Activated CD8-positive, alpha-beta memory T cell treated with anti-CD3 and anti-CD28 coated beads for 4 hours (primary cell): ENCODE results near the gene STX2.
"Not testable (repeated sequence)": the region's sequence is repeated elsewhere in the genome, so short reads cannot be mapped to it uniquely, and the experiment has no call there.

Source experiments
- DNase-seq, 2 donors: peaks; one replicate each; pipeline ENCODE4 v3.0.0-alpha.2; 2020; ENCODE audit warnings: low read depth in 2 of 2

STX2 gene

DNA sequence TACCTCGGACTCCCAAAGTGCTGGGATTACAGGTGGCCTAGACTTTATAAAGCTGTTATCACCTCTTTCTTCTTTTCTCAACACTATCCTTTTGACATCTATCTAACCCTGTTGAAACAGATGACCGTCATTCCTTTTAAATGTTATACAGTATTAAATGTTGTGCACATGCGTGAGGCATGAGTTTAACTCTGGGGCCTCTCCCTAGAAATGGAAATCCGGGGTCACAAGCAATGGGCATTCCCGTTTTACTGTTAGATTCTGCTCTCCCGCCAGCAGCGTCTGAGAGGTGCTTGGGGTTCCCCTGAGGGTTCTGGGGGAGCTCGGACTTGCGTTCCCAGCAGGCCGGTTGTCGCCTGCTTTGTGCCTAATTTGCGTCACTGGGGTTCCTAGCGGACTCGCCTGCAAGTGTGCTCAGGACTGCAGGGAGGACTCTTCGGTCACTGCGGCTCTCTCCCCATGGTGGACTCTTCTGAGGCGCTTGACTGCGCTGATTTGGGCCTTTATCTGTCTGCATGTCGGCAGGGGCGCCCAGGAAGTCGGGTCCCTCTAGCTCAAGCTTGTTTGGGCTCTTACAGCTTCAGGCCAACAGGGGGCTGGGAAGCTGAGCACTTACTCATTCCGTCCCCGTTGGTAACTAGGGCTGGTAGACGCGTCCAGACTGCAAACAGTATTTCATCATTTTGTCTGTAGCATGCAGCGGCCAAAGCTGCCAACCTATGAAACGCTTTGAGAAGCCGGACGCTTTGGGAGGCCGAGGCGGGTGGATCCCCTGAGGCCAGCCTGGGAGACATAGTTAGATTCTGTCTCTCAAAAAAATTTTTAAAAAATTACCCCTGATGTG is 31.6 kb upstream of the STX2 start:
- DNase-seq, result peak; percentile 44 to 58

DNA sequence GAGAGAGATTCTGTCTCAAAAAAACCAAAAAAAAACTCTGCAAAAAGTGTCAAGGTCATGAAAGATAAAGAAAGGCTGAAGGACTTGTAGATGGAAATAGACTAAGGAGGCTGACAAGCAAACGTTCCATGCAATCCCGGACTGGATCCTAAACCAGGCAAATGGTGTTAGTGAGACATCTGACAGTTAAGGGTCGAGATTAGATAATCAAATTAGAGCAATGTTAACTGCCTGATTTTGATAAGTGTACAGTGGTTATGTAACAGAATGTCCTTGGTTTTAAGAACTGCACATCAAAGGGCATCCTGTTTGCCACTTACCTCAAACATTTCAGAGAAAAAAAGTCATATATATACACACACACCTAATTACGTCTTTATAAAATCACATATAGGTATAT is 29.4 kb upstream of the STX2 start:
- no peak for DNase-seq

DNA sequence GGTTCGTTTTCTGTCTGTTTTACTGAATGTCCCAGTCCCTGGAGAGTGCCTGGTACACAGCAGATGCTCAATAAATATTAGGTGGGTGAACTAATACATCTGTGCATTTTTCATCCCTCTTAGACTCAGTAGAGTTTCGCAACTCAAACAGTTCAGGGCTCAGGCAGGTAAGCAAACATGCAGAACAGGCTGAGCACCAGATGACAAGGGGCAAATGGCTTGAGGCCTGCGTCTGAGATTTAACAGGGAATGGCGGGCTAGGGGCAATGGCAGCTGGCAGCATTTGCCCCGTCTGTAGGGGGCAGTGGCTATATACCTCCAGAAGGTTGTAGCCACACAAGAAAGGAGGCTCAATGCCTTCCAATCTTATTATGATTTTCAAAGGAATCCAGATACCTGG is 24.2 kb upstream of the STX2 start:
- DNase-seq, result no peak

DNA sequence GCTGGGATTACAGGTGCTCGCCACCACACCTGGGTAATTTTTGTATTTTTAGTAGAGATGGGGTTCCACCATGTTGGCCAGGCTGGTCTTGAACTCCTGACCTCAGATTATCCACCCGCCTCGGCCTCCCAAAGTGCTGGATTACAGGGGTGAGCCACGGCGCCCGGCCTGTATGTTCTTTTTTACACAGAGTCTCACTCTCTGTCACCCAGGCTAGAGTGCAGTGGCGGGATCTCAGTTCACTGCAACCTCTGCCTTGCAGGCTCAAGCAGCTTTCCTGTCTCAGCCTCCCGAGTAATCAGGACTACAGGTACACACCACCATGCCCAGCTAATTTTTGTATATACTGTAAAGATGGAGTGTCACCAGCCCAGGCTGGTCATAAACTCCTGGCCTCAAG is 23.7 kb upstream of the STX2 start:
- not testable (repeated sequence) for DNase-seq

DNA sequence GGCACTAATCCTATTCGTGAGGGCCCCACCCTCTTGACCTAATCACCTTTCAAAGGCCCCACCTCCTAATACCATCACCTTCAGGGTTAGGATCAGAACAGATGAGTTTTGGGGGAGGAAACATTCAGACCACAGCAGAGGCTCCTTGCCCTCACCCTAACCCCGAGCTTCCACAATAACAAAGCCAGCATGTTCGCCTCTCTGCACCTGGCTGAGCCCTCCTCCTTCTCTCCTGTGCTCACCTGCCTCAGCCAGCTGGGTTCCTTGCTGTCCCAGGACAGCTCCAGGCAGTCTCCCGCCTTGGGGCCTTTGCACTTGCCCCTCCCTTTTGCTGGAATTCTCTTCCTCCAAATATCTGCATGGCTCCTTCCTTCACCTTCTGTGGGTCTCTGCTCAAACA is 23.1 kb upstream of the STX2 start:
- no peak for DNase-seq

DNA sequence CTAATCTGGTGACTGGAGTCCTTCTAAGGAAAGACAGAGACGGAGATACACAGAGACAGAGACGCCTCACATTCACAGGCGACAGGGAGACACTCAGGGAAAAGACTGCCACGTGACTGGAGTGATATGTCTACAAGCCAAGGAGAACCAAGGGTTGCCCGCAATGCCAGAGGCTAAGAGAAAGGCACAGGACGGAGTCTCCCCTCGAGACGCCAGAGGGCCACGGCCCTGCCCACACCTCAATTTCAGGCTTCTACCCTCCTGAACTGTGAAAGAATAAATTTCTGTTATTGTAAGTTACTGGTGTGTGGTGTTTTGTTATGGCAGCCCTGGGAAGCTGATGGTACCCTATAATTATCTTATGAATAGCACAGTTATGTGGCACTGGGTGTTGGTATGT is 21.3 kb upstream of the STX2 start:
- DNase-seq, result no peak

DNA sequence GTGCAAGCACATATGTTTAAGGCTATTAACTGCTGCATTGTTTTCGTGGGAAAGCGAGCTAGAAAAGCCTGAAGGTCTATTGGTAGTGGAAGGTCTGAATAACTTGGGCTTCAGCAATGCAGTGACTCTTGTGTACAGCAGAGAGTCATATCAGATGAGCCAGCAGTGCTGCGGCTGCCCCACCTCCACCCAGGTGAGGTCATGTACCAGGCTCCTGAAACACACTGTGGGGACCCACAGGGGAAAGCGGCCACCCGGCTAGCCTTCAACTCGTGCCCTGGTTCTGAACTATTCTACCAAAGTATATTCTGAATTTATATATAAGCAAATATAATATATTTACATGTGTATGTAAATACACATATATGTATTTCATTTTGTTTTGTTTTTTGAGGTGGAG is 20.1 kb upstream of the STX2 start:
- DNase-seq, result no peak

DNA sequence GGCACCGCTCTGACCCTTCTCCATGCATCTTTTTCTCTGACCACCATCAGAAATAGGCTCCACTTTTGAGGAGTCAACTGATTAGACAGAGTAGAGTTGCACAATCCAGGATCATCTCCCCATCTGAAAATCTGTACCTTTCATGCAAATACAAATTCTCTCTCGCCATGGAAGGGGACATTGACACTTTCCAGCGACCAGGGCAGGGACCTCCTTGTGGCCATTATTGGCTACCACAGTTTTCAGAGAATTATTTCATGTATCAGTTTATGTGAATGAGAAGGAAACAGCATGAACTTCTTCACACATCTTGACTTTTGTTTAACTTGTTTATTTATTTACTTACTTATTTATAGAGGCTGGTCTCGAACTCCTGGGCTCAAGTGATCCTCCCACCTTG is 19.0 kb upstream of the STX2 start:
- no peak for DNase-seq

DNA sequence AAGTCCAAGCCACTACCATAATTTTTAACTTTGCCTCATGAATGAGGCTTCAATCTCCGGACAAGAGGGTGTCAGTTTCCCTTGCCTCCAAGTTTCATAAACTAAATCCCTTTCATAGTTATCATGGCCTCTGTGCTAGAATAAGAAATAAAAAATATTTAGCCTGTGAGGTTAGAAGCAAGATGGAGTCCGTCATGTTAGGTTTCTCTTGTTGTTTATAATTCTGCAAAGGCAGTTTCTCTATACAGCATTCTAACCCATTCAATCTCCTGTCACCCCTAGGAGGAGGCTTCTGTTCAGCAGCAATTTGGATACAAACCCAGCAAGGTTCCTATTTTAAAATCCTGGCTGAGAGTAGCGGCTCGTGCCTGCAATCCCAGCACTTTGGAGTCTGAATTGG is 17.0 kb upstream of the STX2 start:
- DNase-seq, result no peak

DNA sequence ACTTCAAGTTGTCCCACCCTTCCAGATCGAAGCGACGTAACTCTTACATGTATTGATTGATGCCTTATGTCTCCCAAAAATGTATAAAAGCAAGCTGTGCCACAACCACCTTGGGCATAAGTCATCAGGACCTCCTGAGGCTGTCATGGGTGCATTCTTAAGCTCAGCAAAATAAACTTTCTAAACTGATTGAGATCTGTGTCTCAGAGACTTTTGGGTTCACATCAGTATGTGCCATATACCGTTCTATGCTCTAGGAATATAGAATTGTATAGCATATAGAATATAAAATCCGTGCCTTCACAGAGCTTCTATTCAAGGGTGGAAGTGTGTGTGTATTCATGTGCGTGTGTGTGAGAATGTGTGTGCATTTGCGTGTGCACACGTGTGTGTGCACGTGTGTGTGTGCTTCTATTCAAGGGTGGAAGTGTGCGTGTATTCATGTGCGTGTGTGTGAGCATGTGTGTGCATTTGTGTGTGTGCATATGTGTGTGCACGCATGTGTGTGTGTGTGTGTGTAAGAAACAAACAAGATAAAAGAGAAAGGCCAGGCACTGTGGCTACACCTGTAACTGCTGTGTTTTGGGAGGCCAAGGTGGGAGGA is 11.5 kb upstream of the STX2 start:
- no peak for DNase-seq

DNA sequence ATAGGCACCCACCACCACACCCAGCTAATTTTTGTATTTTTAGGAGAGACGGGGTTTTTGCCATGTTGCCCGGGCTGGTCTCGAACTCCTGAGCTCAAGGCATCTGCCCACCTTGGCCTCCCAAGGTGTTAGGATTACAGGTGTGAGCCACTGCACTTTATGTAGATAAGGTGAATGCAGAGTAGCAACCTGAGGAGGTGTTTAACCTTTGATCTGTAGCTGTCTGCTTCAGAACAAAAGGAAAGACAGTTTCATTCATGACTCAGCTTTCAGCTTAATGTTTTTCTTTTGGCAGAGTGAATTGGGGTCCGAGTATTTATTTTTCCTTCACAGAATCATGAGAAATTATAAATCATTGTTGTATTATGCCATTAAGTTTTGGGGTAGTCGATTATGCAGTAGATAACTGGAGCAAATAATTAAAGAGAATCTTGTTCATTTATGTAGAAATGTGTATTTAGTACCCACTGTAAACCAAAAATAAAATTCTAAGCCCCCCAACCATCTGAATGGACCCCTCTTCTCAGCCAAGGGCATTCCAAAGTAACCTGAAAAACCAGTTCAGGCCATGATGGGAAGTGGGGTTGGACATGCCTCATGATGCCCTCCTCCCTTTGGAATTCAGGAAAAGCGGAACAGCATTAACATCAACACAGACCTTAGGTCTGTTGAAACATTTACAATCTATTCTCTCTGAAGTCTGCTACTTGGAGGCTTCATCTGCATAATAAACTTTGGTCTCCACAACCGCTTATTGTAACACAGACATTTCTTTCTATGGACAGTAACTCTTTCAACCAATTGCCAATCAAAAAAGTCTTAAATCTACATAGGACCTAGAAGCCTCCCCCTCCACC is 10.7 kb upstream of the STX2 start:
- DNase-seq, result no peak

DNA sequence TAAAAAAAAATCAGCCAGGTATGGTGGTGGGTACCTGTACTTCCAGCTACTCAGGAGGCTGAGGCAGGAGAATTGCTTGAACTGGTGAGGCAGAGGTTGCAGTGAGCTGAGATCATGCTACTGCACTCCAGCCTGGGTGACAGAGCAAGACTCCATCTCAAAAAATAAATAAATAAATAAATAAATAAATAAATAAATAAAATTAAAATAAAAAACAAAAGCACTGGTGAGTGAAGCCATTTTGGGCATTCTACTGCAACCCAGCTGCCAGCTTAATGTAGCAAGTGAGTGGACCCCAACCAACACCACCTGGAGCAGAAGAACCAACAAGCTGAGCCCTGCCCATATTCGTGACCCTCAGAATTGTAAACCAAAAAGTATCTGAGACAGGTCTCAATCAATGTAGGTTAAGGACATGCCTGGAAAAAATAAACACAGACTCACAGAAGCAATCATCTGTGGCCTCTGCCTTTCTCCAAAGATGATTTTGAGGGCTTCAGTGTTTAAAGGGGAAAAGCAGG is 9.8 kb upstream of the STX2 start:
- DNase-seq, result not testable (repeated sequence)

DNA sequence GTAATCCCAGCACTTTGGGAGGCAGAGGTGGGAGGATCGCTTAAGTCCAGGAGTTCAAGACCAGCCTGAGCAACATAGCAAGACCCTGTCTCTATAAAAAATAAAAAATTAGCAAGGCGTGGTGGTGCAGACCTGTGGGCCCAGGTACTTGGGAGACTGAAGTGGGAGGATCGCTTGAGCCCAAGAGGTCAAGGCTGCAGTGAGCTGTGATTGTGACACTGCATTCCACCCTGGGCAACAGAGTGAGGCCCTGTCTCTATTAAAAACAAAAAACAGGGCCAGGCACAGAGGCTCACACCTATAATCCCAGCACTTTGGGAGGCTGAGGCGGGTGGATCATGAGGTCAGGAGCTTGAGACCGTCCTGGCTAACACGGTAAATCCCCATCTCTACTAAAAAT is 9.1 kb upstream of the STX2 start:
- not testable (repeated sequence) for DNase-seq

DNA sequence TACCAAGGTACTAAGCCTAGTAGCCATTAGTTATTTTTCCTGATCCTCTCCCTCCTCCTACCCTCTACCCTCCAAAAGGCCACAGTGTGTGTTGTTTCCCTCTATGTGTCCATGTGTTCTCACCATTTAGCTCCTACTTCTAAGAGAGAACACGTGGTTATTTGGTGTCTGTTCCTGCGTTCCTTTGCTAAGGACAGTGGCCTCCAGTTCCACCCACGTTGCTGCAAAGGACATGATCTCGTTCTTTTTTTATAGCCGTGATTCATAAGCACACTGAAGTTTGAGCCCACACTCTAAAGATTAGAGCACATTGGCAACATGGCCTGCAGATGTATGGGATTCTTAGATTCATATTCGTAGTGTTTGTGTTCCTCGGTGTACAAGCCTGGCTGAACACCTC is 8.1 kb upstream of the STX2 start:
- no peak for DNase-seq

DNA sequence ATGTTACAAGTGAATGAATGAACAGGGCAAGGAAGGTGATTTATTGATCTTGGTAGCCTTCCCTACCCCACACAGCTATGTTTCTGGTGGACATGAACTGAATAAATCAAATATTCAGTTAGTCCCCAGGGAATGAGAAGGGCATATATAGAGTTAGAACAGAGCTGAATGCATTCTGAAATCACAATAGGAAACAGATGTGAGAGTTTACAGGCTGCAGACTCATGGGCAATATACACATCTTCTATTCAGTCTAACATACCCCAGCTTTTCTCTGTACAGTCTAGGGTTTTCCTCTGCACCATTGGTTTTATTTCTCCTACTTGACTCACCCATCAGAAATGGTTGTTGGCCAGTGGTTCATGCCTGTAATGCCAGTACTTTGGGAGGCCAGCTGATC is 7.3 kb upstream of the STX2 start:
- no peak for DNase-seq

DNA sequence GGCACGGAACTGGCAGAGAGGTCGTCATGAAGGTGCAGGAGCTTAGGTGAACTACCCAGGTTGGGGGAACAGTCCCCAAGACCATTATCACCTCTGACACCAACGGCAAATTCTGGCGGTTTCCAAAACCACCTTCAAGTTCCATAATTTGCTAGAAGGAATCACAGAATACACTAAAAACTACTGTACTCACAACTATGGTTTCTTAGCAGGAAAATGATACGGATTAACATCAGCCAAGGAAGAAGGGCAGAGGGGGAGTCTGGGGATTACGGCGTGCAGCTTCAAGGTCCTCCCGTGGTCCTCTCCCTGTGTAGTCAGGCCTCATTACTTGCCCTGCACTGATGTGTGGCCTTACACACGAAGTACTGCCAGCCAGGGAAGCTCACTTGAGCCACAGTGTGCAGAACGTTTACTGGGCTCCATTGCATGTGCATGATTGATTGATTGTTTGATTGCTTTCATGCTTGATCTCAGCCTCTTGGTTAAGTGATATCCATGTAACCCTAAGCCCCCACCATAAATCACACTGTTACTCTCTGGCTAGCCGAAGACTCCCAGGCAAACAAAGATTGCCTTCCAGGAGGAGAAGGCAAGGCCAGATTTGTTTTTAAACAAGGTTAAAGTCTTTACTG is 837 bp upstream of the STX2 start:
- DNase-seq, result no peak

DNA sequence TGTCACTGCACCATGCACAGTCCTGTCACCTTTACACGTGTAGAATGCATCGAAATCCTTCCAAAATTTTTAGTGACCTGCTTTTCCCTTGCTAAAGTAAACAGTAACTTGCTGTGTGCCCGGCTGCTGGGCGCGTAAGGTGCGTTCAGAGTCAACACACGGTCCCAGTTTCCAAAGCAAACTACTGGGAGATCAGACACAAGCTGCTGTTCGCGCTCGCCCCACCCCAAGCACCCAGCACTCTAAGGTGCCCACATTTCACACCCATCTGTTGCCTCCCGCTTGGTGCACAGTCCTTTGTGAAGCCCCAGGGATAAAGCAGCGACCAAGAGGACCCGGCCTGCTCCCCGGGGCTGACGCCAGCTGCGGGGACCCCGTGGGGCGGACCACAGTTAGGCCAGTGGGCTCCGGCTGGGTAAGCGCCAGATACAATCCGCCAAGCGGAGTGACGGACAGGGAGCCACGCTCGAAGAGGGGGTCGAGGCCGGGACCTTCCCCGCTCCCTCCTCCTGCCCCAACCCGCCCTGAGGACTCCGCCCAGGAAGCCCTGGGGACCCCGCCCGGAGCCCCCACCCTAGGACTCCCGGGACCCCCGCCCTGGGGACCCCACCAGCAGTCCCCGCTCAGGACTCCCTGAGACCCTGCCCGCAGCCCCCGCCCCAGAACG is 633 bp downstream of the STX2 start:
- DNase-seq, result no peak

DNA sequence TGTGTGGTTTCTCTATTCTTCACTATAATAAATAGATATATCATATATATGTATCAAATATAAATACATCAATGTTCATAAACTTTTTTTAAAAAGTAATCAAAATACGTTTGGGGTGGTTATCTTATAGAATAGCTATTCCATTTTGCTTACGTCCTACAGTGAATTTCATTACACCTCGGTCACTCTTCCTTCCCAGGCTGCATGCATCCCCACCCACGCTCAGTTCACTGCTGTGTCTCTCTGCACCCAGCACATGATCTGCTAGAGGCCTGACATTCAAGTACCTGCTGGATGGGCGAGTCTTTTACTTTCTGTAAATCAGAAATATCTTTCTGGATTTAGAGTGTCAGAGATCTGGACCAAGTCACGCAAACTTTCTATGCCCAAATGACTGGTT is 3.6 kb downstream of the STX2 start:
- no peak for DNase-seq

DNA sequence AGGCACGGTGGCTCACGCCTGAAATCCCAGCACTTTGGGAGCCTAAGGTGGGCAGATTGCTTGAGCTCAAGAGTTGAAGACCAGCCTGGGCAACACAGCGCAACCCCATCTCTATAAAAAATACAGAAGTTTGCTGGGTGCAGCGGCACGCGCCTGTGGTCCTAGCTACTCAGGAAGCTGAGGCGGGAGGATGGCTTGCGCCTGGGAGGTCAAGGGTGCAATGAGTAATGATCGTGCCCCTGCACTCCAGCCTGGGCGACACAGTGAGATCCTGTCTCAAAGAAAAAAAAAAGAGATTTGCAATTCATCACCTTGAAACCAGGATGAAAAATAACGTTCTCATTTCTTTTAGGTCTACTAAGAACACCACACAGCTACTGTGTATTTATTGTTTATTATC is 4.0 kb downstream of the STX2 start:
- DNase-seq, result no peak

DNA sequence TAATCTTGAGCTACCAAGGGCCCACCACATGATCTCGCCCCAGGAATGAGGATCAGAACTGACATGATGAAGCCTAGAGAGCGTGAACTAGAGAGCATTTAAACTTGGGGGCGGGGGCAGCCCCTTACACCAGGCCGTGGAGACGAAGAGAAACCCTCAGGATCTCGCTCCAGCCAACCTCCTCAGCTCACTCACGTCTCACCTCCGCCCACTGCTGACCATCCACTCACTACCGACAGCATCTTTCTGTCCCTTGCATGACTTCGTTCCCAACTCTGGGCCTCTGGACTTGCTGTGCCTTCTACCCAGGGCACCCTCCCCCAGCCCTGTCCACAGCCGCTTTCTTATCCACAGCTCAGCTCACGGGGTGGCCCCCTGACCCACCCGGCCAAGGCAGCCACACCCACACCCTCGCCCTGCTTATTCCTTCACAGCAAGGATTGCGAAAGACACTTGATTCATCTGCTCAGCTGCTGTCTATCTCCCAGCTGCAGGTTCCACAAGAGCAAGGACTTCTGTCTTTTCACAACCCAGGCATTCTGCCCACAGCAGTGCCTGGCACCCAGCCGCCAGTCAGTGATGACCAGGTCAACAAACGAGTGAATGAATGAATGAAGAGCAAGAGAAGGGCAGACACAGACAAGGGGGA is 6.4 kb downstream of the STX2 start:
- DNase-seq, result no peak

DNA sequence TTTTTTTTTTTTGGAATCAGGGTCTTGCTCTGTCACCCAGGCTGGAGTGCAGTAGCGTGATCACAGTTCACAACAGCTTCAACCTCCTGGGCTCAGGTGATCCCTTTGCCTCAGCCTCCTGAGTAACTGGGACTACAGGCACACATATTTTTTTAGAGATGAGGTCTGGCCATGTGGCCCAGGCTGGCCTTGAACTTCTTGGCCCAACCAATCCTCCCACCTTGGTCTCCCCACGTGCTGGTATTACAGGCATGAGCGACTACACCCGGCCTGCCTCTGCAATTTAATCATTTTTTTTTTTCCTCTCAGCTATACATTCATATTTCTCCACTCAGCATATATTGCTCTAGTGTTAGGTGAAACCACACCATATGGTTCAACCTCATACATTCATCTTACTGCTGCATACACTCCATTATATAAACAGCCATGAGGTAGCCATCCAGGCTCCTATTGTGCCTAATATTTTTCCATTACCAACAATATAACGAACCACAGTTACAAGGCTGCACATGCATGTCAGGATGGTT is 7.1 kb downstream of the STX2 start:
- no peak for DNase-seq
